ENCODE data around the gene FAM53A.

DNA sequence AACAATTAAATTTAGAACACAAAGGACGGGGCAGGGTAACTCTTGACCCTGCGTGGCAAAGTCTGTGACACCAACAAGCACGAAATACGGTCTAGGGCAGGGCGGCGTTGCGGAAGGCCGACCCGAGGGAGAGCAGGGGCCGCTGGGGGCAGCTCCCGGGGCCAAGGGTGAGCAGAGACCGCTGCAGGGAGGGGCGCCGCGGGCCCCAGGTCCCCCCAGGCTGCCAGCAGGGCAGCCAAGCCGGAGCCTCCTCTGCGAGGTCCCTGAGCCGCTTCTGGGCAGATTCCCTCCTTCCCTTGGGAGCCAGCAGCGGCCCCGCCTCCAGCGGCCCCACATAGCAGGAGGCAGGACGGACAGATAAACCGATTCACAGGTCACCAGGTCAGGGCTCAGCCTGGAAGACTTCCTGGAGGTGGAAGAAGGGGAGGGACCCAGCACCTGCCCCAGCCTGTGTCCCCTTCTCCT is 90.2 kb downstream of the FAM53A start:
- TF ChIP-seq CTCF (IDR thresholded peaks at IDR 0.05 in 2 of 3, conservative IDR thresholded peaks at IDR 0.05 in 1 of 3; ENCODE audit: control insufficient read depth in 2 of 3, extremely low read depth in 1 of 3, insufficient read depth in 1 of 3, low read depth in 3 of 3, low read length in 3 of 3) (no peak), SRF (IDR thresholded peaks at IDR 0.05; ENCODE audit: low read depth in 2 of 2, low read length in 2 of 2) (no peak), ZNF384 (IDR thresholded peaks at IDR 0.05; ENCODE audit: borderline replicate concordance, low read depth, low read length) (no peak), CHD1 (IDR thresholded peaks at IDR 0.05; ENCODE audit: low read depth, low read length) (no peak), SIN3A (IDR thresholded peaks at IDR 0.05; ENCODE audit: low read depth, low read length) (no peak), ZBTB40 (IDR thresholded peaks at IDR 0.05; ENCODE audit: borderline replicate concordance) (no peak), ZNF274 (IDR thresholded peaks at IDR 0.05; ENCODE audit: insufficient read depth, insufficient read length) (no peak), GABPA (IDR thresholded peaks at IDR 0.05; ENCODE audit: low read depth) (no peak), DPF2 (IDR thresholded peaks at IDR 0.05) (no peak), MAX (IDR thresholded peaks at IDR 0.05; ENCODE audit: low read depth, low read length) (no peak), POLR2A (IDR thresholded peaks at IDR 0.05; ENCODE audit: low read depth, low read length) (no peak)
- TF ChIP-seq, protein P1, sequence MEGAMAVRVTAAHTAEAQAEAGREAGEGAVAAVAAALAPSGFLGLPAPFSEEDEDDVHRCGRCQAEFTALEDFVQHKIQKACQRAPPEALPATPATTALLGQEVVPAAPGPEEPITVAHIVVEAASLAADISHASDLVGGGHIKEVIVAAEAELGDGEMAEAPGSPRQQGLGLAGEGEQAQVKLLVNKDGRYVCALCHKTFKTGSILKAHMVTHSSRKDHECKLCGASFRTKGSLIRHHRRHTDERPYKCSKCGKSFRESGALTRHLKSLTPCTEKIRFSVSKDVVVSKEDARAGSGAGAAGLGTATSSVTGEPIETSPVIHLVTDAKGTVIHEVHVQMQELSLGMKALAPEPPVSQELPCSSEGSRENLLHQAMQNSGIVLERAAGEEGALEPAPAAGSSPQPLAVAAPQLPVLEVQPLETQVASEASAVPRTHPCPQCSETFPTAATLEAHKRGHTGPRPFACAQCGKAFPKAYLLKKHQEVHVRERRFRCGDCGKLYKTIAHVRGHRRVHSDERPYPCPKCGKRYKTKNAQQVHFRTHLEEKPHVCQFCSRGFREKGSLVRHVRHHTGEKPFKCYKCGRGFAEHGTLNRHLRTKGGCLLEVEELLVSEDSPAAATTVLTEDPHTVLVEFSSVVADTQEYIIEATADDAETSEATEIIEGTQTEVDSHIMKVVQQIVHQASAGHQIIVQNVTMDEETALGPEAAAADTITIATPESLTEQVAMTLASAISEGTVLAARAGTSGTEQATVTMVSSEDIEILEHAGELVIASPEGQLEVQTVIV (IDR thresholded peaks at IDR 0.05; ENCODE audit: borderline replicate concordance, partially characterized antibody): no peak
- TF ChIP-seq, protein P2, sequence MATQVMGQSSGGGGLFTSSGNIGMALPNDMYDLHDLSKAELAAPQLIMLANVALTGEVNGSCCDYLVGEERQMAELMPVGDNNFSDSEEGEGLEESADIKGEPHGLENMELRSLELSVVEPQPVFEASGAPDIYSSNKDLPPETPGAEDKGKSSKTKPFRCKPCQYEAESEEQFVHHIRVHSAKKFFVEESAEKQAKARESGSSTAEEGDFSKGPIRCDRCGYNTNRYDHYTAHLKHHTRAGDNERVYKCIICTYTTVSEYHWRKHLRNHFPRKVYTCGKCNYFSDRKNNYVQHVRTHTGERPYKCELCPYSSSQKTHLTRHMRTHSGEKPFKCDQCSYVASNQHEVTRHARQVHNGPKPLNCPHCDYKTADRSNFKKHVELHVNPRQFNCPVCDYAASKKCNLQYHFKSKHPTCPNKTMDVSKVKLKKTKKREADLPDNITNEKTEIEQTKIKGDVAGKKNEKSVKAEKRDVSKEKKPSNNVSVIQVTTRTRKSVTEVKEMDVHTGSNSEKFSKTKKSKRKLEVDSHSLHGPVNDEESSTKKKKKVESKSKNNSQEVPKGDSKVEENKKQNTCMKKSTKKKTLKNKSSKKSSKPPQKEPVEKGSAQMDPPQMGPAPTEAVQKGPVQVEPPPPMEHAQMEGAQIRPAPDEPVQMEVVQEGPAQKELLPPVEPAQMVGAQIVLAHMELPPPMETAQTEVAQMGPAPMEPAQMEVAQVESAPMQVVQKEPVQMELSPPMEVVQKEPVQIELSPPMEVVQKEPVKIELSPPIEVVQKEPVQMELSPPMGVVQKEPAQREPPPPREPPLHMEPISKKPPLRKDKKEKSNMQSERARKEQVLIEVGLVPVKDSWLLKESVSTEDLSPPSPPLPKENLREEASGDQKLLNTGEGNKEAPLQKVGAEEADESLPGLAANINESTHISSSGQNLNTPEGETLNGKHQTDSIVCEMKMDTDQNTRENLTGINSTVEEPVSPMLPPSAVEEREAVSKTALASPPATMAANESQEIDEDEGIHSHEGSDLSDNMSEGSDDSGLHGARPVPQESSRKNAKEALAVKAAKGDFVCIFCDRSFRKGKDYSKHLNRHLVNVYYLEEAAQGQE (IDR thresholded peaks at IDR 0.05; ENCODE audit: low read depth, low read length): no peak

Data from GM12878 (cell line).